HG02885 (cell line): ENCODE results near the gene HIKESHI.
"Not testable (repeated sequence)": the region's sequence is repeated elsewhere in the genome, so short reads cannot be mapped to it uniquely, and the experiment has no call there.

ENCODE experiments used
- ATAC-seq: cut with Tn5 transposase; IDR thresholded peaks from one replicate; pipeline ENCODE4 v1.9.1; 2021; ENCODE audit warnings: mild to moderate bottlenecking; ENCODE audit not compliant: unreplicated experiment, poor library complexity

HIKESHI gene

GRCh38 chr11:86291466-86292262, 10.4 kb upstream of the HIKESHI start:
- peak; percentile 23 for ATAC-seq

GRCh38 chr11:86292912-86293616, 9.0 kb upstream of the HIKESHI start:
- peak; percentile 71 for ATAC-seq

- no peak for ATAC-seq
Observed at GRCh38 chr11:86294026-86294425, 8.0 kb upstream of the HIKESHI start.

GRCh38 chr11:86301742-86302091, 323 bp upstream of the HIKESHI start:
- ATAC-seq: peak; percentile 24

- no peak for ATAC-seq
Observed at GRCh38 chr11:86303257-86303656, 1.2 kb downstream of the HIKESHI start.

- ATAC-seq: not testable (repeated sequence)
Observed at GRCh38 chr11:86308710-86309109, 6.7 kb downstream of the HIKESHI start.

GRCh38 chr11:86313793-86314192, 11.8 kb downstream of the HIKESHI start:
- no peak for ATAC-seq

- no peak for ATAC-seq
Observed at GRCh38 chr11:86314636-86315035, 12.6 kb downstream of the HIKESHI start.

- no peak for ATAC-seq
Observed at GRCh38 chr11:86335131-86335767, 33.2 kb downstream of the HIKESHI start.

GRCh38 chr11:86337227-86337626, 35.2 kb downstream of the HIKESHI start:
- no peak for ATAC-seq

GRCh38 chr11:86341382-86341781, 39.3 kb downstream of the HIKESHI start:
- ATAC-seq: no peak

- no peak for ATAC-seq
Observed at GRCh38 chr11:86346513-86346912, 44.5 kb downstream of the HIKESHI start.

- ATAC-seq: no peak
Observed at GRCh38 chr11:86355256-86355655, 53.2 kb downstream of the HIKESHI start.

GRCh38 chr11:86357412-86357811, 55.4 kb downstream of the HIKESHI start:
- not testable (repeated sequence) for ATAC-seq

- no peak for ATAC-seq
Observed at GRCh38 chr11:86358720-86359119, 56.7 kb downstream of the HIKESHI start.

GRCh38 chr11:86360775-86361395, 58.8 kb downstream of the HIKESHI start:
- ATAC-seq: no peak

- no peak for ATAC-seq
Observed at GRCh38 chr11:86363424-86363823, 61.4 kb downstream of the HIKESHI start.

GRCh38 chr11:86365546-86365945, 63.5 kb downstream of the HIKESHI start:
- ATAC-seq: no peak

GRCh38 chr11:86369668-86370067, 67.6 kb downstream of the HIKESHI start:
- ATAC-seq: no peak

GRCh38 chr11:86370171-86370570, 68.1 kb downstream of the HIKESHI start:
- ATAC-seq: no peak
